ENCODE results near the gene RERG. TPM values are rescaled to one million over a fixed set of nuclear protein-coding genes. Genes with fewer than 3 reads are reported as not detected.

Gene RERG
- total and polyA plus RNA-seq, 2 of the 4 experiments (the other 2 are of a cell fraction), result not detected

DNA sequence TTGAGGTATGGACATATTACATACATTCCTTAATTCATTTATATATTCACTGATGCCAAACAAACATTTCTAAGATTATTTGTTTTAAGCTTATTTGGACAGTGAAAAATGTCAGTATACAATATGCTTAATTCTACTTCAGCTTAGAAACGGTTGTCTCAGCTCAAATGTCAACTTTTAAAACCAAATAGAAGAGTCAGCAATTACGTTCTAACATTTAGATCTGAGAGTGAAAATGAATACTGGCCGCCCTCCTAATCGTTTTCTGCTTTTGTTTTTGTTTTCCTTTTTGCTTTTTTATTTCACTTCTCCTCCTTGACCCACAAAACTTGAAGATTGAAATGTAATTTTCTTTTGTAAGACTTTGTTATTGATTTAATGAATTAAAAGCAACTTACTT, 19.7 kb upstream of the RERG start:
- no peak overlapping the region for H4K91ac ChIP-seq (ENCODE audit: insufficient read depth, low read depth, low read length)
- no peak overlapping the region for H2AFZ ChIP-seq (replicated peaks; ENCODE audit: low read length, poor library complexity)
- intact Hi-C loops (cut with micrococcal nuclease), result no loop called here
- no peak overlapping the region for H2AK9ac ChIP-seq (replicated peaks; ENCODE audit: low read depth, low read length, poor library complexity)
- no CpG with 5 or more reads among the region's 4 CpGs for WGBS, 2 experiments (ENCODE audit: extremely low coverage in 2 of 2, insufficient read length in 1 of 2)
- no peak for DNase-seq
- H2BK5ac ChIP-seq (ENCODE audit: low read depth, low read length, poor library complexity, severe bottlenecking), result no peak overlapping the region
- H3K4me1 ChIP-seq (ENCODE audit: control insufficient read depth, insufficient read depth, low read length), result no peaks in the 10 kb centered on the region
- H3K9ac ChIP-seq (ENCODE audit: low read depth, low read length), result no peak overlapping the region
- no peak for TF ChIP-seq CHD1 (IDR thresholded peaks at IDR 0.05; ENCODE audit: low read depth, low read length)
- TF ChIP-seq SMC3 (IDR thresholded peaks at IDR 0.05; ENCODE audit: low read depth, low read length), result no peak
- TF ChIP-seq, protein P1, sequence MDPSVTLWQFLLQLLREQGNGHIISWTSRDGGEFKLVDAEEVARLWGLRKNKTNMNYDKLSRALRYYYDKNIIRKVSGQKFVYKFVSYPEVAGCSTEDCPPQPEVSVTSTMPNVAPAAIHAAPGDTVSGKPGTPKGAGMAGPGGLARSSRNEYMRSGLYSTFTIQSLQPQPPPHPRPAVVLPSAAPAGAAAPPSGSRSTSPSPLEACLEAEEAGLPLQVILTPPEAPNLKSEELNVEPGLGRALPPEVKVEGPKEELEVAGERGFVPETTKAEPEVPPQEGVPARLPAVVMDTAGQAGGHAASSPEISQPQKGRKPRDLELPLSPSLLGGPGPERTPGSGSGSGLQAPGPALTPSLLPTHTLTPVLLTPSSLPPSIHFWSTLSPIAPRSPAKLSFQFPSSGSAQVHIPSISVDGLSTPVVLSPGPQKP (IDR thresholded peaks at IDR 0.05; ENCODE audit: borderline replicate concordance, low read depth, low read length), result no peak
- 0 out of 2 replicates have a peak, but pooled peaks have one; percentile 11 for TF ChIP-seq MAFK (IDR thresholded peaks at IDR 0.05; ENCODE audit: low read depth, low read length)
- no peak overlapping the region for H3K14ac ChIP-seq (replicated peaks; ENCODE audit: low read depth, low read length)
- H3K79me1 ChIP-seq (ENCODE audit: low read depth in 1 of 2, low read length in 2 of 2), result no peaks in the 10 kb centered on the region
- H4K8ac ChIP-seq (ENCODE audit: low read depth in 2 of 2, low read length in 2 of 2), result no peak overlapping the region
- no peak overlapping the region for H3K23ac ChIP-seq (ENCODE audit: low read depth, low read length)
- H3K27ac ChIP-seq (ENCODE audit: insufficient read depth, low read length), result no peak overlapping the region
- H2BK120ac ChIP-seq (ENCODE audit: low read depth, low read length), result no peak overlapping the region
- H4K20me1 ChIP-seq (ENCODE audit: insufficient read depth, low read length), result no peaks in the 10 kb centered on the region
- no peak overlapping the region for H4K5ac ChIP-seq (ENCODE audit: low read depth, low read length)
- H3K56ac ChIP-seq (ENCODE audit: extremely low read depth, insufficient read depth, low read length), result no peak overlapping the region
- no peak overlapping the region for H2BK20ac ChIP-seq (ENCODE audit: low read depth, low read length)
- ATAC-seq (ENCODE audit: low read depth), result no peak
- no peak overlapping the region for H3K4ac ChIP-seq (ENCODE audit: low read depth, low read length)
- H3K18ac ChIP-seq (ENCODE audit: low read depth, low read length), result no peak overlapping the region
- H3K9me3 ChIP-seq (ENCODE audit: control insufficient read depth, insufficient read depth, low read length), result no peaks in the 10 kb centered on the region
- no peak overlapping the region for H2AK5ac ChIP-seq (ENCODE audit: low read depth, low read length)
- dilution Hi-C loops (cut with HindIII; ENCODE audit: low sequenced_read_pairs, unreplicated experiment), result no loop called here
- H3K9me1 ChIP-seq (ENCODE audit: insufficient read depth, low read length), result no peaks in the 10 kb centered on the region
- BruUV-seq (replicated peaks), result no TSS peak
- H3K36me3 ChIP-seq (ENCODE audit: control insufficient read depth, insufficient read depth, low read length), result no peaks in the 10 kb centered on the region
- no peak overlapping the region for H3K4me3 ChIP-seq (ENCODE audit: insufficient read depth, low read depth, low read length)
- no peaks in the 10 kb centered on the region for H3K27me3 ChIP-seq (ENCODE audit: control insufficient read depth, insufficient read depth, low read length)
- ChIA-PET POLR2A (ENCODE audit: unreplicated experiment) (no interaction called here), CTCF (no interaction called here)
- no peak overlapping the region for H2BK15ac ChIP-seq (ENCODE audit: low read depth, low read length)
- in situ Hi-C loops (cut with MboI; ENCODE audit: low sequenced_read_pairs), result no loop called here
- H3K4me2 ChIP-seq (ENCODE audit: low read depth, low read length), result no peak overlapping the region

Measured in IMR-90 (cell line).